Tibial nerve (tissue), 3 donors: ENCODE data around the gene NFILZ.

Source experiments
- POLR2A ChIP-seq, 2 donors: fragments of 450-650 bp; IDR thresholded peaks; one replicate each; pipeline ENCODE4 v1.6.1; 2017; ENCODE audit warnings: antibody characterized with exemption in 2 of 2, mild to moderate bottlenecking in 2 of 2, moderate library complexity in 2 of 2
- TF ChIP-seq, protein P1 (sequence below), 5 experiments: fragments of 200-600 bp in 3 of 5; fragments of 450-650 bp in 2 of 5; sonication (generic) in 3 of 5; IDR thresholded peaks; one replicate each; pipeline ENCODE4 v1.5.1; 2016 to 2019; ENCODE audit warnings: antibody characterized with exemption in 5 of 5, mild to moderate bottlenecking in 3 of 5, moderate library complexity in 2 of 5

DNA sequence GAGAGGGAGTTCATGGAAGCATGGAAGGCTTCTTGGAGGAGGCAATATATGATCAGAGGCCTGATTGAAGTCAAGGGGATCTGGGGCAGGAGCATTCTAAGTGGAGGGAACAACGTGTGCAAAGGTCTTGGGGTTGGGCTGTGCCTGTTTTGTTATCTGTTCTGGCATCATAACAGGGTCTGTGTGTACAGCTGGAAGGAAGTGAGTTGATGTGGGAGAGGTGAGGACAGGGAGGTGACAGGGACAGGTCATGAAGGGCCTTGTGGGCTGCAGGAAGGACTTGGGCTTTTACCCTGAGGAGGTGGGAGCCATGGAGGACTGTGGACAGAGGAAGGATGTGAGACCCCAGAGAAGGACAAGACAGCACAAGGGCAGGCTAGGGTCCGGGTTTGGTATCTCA lies 1.2 kb upstream of the NFILZ start:
- TF ChIP-seq POLR2A (IDR thresholded peaks at IDR 0.05): no peak
- TF ChIP-seq, protein P1, sequence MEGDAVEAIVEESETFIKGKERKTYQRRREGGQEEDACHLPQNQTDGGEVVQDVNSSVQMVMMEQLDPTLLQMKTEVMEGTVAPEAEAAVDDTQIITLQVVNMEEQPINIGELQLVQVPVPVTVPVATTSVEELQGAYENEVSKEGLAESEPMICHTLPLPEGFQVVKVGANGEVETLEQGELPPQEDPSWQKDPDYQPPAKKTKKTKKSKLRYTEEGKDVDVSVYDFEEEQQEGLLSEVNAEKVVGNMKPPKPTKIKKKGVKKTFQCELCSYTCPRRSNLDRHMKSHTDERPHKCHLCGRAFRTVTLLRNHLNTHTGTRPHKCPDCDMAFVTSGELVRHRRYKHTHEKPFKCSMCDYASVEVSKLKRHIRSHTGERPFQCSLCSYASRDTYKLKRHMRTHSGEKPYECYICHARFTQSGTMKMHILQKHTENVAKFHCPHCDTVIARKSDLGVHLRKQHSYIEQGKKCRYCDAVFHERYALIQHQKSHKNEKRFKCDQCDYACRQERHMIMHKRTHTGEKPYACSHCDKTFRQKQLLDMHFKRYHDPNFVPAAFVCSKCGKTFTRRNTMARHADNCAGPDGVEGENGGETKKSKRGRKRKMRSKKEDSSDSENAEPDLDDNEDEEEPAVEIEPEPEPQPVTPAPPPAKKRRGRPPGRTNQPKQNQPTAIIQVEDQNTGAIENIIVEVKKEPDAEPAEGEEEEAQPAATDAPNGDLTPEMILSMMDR (IDR thresholded peaks at IDR 0.05): no peak
